Fibroblast of skin of back (primary cell): ENCODE measurements around the gene SOX1.

Source experiments
- DNase-seq: peaks from one replicate; pipeline ENCODE4 v3.0.0-alpha.2; 2013

SOX1 gene

DNA sequence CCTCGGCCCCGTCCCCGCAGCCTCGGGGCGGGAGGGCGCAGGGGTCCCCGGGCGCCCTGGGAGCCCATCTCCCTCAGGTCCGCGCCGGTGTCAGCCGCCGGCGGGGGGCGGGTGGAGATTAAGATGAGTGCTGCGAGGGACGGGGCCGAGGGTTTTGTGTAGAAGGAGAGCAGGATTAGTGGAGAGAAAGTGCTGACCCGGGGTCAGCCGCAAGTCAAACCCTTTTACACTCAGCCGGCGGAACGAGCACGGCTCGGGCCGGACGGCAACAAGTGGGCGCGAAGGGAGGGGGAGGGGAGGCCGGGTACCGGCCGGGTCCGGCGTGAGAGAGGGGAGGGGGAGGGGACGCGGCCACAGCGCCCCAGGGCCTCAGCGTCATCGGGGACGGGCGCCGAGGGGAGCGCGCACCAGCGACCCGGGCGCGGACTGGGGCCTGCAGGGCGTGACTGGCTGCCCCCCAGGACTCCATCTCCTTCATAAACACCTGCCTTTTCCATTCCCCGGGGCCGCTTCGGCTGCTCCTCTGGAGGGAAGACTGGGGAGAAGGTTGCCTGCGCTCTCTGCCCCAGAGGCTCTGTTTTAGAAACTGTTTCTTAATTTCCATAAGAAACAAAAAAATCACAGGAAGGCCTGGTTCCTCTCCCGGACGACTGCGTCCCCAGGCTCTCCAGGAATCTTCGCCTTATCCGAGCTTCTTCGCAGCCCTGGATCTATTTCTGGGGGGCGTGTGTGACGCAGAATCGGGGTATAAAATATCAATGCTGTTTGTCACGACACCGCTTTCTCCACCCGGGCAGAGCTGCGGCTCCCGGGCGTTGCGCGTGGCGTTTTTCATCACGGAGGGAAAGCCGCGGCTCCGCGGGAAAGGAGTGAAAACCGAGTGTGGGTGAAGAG is 6.5 kb downstream of the SOX1 start:
- DNase-seq: no peak

DNA sequence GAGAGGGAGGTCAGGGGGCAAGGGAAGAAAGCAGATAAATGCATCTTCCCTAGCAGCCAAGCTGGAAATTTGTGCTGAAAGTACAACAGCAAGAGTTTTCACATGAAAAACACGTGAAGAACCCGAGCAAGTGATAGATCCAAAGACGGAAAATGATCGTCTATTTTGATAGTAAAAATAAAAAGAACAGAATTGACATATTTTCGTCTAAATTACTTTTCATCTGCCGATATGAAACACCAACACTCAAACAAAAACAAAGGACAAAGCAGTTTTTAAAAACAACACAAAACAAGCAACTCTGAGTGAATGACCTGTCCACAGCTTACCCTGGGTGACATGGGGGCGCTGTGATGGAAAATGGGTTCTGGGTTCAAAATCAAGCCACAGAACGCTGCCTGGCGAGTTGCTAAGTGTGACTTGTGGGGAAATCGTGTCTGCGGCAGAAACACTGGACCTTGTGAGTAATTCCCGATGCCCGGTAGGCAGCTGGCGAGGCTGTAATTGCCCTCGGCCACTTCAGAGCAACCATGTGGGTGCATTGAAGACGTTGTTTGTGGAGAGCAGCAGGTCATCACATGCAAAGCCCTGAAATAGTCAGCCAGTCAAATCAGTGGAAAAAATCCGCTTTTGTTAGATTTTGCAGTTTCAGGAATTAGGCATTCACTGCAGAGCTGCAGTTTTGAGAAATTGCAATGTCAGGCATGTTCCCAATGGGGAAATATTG is 7.4 kb downstream of the SOX1 start:
- DNase-seq: no peak

DNA sequence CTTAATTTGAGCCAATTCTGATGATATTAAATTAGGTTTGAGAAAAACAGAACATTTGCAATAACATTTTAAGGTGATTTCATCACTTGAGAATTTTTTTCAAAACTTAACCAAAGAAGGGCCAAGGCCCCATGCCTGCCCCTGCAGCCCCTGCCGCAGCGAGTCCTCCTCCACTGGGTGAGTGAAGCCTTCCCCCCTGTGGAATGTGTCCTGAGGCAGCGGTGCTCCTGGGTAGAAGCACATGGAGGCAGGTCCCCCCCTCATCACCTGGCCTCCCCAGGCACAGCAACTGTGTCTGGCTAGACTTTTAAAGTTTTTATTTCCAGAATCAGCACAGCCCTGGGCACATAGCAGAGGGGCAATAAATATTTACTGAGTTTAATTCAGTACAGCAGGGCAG is 10.8 kb downstream of the SOX1 start:
- no peak for DNase-seq

DNA sequence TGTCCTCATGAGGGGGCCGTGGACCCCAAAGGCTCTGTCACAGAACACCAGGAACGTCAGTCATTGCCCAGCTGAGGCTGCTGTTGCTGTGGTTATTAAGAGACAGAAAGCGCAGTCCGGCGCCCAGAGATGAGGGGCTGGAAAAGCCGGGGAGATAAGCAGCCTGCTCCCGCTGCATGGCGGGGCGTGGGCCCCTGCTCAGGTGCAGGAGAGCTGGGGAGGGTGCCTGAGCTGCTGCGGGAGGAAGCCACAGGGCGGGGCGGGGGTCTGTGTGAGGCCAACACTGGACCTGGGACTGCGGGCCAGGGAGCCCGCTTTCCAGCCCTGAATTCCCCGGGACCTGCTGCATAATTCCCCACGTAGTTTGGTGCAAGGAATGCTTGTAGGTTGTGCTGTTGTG is 11.3 kb downstream of the SOX1 start:
- no peak for DNase-seq

DNA sequence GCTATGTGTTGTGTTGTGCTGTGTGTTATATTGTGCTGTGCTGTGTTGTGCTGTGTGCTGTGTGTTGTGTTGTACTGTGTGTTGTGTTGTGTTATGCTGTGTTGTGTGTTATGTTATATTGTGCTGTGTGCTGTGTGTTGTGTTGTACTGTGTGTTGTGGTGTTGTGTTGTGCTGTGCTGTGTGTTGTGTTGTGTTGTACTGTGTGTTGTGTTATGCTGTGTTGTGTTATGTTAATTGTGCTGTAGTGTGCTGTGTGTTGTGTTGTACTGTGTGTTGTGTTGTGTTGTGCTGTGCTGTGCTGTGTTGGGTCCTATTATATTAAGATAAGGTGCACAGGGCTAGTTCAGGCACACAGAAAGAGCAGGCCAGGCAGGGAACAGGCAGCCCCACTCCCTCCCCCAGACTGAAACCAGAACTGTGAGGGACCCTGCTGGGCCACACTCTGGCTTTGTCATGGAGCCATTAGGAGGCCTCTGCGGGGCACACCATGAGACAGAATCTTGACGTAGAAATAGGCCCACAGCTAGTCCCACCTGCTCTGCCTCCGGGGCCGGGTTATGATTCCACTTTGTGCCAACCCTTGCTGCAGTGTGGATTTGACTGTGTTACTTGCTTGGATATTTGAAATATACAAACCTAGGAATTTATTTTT is 12.1 kb downstream of the SOX1 start:
- DNase-seq: no peak

DNA sequence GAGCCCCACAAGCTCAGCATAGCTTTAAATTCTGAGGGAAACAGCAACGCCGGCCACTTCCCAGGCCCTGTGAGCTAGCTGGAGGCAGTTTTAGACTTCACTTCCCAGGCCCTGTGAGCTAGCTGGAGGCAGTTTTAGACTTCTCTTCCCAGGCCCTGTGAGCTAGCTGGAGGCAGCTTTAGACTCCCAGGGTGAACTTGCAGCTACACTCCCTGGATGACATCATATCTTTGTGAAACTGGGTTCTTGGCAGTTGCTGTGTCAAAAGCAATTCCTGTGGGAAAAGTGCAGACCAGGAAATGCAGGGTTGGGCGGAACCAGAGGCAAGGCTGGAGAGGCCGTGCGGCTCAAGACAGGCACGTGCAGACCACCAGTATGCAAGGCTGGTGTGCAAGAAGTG is 12.7 kb downstream of the SOX1 start:
- DNase-seq: no peak

DNA sequence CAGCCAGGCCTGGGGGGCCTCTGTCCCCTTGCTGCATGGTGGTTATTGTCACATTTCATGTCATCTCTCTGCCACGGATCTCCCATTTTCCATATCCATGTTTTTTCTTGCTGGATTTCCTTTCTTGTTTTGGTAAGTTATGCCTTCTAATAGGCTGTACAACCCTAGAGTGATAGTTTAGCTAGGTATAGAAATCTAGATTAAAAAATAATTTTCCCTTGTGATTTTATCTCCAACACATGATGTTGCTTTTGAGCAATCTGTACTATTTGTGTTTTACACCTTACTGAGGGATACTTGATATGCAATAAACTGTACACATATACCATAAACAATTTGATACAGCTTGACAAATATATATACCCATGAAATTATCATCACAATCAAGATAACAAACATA is 17.0 kb downstream of the SOX1 start:
- no peak for DNase-seq

DNA sequence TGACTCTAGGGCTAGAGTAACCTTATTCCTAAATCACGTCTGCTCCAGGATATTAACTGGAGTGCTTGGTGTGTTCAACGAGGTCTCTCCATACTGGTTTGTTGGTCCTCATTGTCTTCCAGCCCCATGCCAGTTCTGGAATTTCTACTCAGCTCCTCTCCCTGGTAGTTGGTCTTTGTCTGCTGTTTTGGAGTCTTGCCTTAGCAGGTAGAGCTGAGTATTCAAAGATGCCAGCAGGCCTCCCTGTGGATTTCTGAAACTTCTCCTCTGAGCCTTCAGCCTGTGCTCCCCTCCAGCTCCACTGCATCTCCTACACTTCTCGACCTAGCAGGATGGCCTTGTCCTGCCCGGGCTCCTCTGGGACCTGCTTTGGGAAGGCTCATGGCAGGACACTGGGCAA is 25.5 kb downstream of the SOX1 start:
- no peak for DNase-seq

DNA sequence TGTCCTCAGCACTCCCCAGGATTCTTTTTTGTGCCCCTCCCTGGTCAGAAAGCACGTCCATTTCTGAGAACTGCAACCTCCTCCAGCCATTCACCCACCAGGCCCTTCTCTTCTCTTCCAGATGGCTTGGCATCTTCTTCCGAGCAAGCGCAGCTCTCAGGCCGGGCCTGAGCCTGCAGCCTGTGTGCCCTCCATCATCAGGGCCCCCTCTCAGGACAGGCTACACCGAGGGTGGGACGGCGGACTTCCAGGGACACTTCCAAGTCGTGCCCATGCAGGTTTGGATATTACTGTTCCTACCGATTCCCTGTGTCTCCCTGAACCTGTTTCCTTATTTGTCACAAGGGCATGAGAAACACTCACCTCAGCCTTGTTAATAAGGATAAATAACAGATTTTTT is 28.4 kb downstream of the SOX1 start:
- no peak for DNase-seq

DNA sequence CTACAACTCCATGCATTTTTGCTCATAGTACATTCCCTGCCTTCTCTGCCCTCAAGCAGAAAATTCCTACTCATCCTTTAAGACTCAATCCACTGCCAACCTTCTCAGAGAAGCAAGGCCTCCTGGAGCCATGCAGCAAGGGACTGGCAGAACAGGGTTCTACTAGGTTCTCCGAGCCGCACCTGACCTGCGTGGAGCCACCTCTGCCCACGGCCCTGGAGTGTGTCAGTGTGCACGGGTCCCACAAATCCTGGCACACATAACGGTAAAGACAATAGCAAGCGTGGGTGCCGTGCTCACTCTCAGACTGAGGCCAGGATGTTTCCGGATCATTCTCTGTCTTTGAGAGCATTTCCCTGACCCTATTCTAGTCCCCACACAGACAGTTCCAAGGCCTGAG is 30.0 kb downstream of the SOX1 start:
- DNase-seq: no peak

DNA sequence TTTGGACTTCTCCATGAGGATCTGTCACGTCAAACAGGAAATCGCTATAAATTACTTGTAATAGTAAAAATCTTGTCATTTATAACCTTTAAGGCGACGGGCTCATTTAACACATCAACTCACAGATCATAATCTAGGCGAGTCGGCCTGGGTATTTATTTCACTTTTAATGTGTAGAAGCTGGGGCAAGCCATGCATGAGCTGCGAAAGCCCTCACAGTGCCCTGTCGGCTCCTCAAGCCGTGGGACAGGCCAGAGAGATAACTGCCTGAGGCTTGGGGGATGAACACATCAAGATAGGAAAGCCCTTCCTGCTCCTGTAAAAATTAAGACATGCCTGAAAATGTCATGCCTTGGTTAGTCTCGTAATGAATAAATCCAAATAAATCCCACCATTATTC is 30.8 kb downstream of the SOX1 start:
- no peak for DNase-seq

DNA sequence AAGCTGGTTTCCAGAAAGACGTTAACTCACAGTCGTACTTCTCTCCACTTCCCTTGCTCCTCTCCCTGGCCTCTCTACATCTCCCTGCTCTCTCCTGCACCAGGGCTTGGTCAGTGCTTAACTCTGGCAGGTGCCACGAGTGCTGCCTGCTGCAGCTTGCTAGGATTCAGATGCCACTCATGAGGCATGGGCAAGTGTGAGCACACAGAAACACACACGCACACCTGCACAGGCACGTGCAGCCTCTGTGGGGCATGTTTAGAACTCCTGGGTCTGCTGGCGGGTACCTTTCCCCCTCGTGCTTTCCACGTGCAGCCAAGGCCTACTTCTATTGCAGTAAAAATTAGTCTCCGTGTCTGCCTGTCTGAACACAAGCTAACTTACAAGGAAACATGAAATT is 31.8 kb downstream of the SOX1 start:
- DNase-seq: no peak

DNA sequence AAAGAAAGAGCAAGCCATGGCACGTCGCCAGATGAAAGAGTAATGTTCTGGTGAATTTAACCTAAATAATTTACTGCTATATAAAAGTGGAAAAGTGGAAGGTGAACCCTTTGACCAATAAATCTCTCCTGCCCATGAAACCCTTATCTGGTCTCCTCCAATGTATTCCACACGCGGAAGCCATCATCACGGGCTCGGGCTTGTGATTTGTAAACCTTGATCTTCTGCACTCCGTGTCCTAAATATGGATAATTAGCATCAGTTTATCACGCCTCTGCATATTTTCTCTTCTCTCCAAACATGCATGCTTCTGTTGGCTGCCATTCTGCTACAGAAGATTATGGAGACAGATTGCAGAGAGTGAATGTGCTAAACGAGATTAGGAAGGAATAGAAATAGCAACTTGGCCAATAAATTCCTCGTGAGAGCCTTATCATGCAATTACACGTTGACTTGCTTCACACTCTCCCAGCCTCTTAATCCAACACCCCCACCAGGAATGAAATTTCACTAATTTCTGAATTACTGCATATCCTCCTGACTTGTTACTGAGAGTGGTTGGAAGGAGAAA is 34.5 kb downstream of the SOX1 start:
- DNase-seq: no peak

DNA sequence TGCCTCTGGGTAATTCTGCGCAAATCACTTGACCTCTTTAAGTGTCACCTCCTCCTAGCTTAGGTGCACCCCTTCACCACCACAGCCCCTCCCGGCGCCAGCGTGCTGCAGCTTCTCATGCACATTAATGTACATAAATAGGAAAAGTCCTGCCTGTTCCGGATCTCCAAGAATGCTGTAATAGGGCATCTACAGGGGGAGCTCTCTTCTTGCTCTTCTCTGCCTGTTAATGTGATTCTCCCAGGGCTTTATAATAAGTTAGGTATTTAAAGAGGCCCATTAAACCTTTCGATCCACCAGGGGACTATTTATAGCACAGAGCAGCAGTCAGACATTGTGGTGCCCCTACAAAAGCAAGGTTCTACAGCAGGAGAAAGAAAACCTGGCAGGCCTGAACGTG is 35.3 kb downstream of the SOX1 start:
- DNase-seq: no peak

DNA sequence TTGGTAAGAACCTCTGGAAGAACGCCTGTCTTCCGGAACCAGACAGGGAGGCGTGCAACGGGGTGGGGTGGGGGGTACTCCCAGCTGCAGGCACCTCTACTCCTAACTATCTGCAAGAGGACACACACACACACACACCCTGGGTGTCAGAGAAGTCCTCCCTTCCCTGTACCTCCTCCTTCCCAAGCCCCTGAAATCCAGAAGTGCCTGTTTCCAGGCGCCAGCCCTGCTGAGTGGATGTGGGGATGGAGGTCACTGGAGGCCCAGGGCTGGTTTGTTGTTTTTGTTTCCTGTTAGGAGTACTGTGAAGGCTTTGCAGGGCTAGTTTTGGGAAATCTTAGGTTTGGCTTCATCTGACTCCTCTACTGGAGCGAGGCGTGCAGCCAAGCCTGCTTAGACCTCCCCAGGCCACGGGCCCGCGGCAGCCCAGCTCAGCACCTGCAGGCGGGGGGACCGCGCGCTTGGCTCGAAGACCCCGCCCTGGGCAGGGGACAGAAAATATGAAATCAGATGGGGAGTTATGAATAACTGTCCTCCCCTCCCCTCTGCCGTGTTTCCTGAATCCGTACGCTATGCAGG is 36.4 kb downstream of the SOX1 start:
- DNase-seq: no peak

DNA sequence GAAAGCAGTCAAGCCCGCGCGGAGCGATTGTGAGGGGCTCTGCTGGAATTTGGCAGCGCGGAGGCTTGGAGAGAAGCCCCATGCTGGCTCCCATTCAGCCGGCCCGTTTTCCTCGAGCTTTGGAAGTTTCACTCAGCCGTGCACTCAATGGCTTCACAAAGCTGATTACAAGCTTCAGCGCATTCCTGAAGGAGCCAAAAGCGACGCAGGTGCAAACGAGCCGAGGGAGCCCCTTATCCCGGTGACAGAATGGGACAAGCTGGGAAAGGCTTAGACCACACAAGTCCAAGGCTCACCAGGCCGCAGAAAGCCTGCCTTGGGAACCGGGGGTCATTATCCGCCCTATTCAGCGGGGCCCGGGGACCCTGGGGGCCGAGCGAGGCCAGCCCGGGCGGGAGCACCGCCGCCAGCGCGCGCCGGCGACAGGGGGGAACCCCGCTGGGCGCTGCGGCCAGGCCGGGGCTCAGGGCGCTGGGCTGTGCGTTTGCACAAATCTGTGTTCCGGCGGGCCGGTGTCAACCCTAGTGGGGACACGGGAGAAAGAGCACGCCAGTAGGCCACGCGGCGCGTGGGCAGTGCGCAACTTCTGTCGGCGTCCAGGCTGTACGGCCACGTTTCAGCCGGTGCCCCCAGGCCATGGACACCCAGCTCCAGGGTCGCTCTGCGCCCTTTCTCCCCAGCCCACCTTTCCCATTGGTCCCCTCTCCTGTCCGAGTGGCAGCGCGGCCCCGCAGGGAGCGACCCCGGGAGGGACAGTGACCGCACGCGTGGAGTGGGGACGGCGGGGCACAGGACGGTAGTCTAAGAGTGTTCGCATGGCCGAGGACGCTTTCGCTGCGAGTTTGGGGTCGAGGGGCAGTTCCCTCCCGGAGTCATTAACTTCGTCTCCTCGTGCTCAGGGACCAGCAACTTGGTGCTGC is 37.3 kb downstream of the SOX1 start:
- no peak for DNase-seq

DNA sequence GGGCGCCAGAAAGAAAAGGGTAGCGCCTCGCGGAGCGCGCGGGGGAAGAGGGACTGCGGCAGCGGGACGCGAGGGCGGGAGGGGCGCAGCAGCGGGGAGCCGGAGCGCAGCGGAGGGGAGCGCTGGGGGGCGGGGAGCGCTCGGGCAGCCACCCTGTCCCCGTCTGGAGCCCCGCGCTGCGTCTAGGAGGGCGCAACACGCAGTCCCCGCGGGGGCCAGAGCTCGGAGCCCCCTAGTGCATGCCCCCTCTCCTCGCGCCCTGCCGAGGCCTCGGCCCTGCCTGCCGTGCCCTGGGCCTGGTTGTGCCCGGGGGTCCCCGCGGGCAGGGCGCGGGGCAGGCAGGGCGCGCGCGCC is 37.9 kb downstream of the SOX1 start:
- no peak for DNase-seq

DNA sequence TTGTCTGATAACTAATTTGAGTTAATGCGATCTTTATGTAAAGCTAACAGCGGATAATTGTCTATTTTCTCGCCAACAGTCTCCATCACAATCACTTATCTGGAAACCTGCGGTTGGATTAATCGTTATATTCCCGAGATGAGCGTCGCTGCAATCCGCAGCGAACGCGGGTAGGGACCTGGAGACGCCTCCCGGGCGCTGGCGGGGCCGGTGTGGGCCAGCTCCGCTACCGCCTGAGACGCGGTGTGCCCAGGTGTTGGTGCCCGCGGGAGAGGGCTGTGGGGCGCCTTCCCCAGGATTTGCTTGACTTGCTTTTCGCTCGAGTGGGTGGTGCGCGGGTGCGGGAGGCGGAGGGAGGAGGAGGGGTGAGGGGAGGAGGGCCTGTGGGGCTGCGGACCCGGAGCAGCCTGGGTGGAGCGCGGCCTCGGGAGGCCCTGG is 38.3 kb downstream of the SOX1 start:
- DNase-seq: no peak

DNA sequence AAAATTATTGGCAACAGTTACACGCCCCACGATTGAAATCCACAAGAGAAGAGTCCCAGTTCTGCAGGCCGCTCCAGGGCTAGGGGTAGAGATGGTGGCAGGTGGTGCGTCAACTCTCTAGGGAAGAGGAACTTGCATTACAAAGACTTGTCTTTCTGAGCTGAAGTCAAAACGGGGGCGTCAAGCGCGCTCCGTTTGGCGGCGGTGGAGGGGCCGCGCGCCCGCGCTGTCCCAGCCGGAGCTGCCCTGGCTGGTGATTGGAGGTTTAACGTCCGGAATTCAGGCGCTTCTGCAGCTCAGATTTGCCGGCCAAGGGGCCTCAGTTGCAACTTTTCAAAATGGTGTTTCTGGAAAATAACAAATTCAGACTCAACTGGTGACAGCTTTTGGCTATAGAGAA is 38.9 kb downstream of the SOX1 start:
- no peak for DNase-seq

DNA sequence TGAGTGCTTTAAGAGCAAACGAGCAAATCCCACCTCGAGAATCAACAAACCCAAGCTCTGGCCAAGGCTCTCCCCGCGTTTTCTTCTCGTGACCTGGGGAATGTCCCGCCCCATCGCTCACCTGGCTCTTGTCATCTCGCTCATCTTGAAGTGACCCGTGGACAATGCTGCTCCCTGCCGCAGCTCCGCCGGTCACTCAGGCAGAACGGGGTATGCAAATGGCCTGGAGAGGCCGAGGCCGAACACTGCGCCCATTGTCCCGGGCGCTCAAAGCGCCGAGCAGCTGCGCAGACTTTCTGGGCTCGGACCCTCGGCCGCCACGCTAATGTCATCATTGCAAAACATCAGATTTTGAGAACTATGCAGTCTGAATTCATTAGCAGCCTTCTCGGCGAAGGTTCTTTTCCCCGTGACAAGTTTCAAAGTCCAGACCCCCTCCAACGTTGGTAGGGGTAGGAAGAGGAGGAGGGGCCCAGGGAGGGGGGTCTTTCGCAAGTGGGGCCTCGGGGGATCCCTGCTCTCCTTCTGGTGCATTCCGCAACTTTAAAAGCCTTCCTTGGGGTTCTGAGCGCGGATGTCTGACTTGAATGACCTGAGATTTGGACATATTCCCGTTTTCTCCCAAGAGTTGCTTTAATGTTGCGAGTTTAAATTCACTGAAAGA is 39.7 kb downstream of the SOX1 start:
- DNase-seq: no peak

DNA sequence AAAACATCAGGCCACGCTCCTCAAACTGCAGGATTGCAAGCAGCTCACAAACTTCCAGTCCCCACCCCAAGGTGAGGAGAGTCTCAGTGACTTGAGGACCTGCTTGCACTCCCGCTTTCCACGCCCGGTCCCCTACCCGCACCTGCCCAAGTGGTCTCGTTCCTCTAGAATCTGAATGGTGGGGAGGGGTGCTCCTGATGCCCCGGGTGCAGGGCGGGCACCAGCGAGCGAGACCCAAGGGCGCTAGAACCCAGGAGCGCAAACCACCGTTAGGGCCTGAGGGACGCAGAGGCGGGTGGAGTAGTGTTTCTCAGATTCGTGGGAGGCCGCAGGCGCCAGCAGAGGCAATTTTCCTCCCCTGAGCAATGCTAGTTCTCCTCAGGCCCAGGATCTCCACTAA is 40.3 kb downstream of the SOX1 start:
- DNase-seq: no peak
